NCI-H2196 (cell line): ENCODE measurements around the gene EYS.
"Not testable (repeated sequence)": the region's sequence is repeated elsewhere in the genome, so short reads cannot be mapped to it uniquely, and the experiment has no call there.

Source experiments
- DNase-seq: peaks from one replicate; lab custom pipeline; 2025; ENCODE audit not compliant: unreplicated experiment; lab: John Stamatoyannopoulos, UW

Gene EYS

GRCh38 chr6:63785006-63785405 lies 1922.0 kb downstream of the EYS start:
- DNase-seq, result no peak

- no peak for DNase-seq
Measured at GRCh38 chr6:63783096-63783495, 1923.9 kb downstream of the EYS start.

GRCh38 chr6:63774961-63775360 lies 1932.1 kb downstream of the EYS start:
- no peak for DNase-seq

GRCh38 chr6:63773200-63773599 lies 1933.8 kb downstream of the EYS start:
- DNase-seq, result no peak

GRCh38 chr6:63765828-63766227 lies 1941.2 kb downstream of the EYS start:
- no peak for DNase-seq

GRCh38 chr6:63764318-63764916 lies 1942.6 kb downstream of the EYS start:
- DNase-seq, result peak; percentile 69

- no peak for DNase-seq
Measured at GRCh38 chr6:63760199-63760598, 1946.8 kb downstream of the EYS start.

GRCh38 chr6:63759605-63760105 lies 1947.4 kb downstream of the EYS start:
- no peak for DNase-seq

- DNase-seq, result no peak
Measured at GRCh38 chr6:63757826-63758225, 1949.2 kb downstream of the EYS start.

- DNase-seq, result not testable (repeated sequence)
Measured at GRCh38 chr6:63757275-63757674, 1949.8 kb downstream of the EYS start.

GRCh38 chr6:63750400-63750799 lies 1956.6 kb downstream of the EYS start:
- DNase-seq, result no peak

- DNase-seq, result no peak
Measured at GRCh38 chr6:63745784-63746183, 1961.2 kb downstream of the EYS start.

- DNase-seq, result no peak
Measured at GRCh38 chr6:63744810-63745209, 1962.2 kb downstream of the EYS start.

- DNase-seq, result no peak
Measured at GRCh38 chr6:63743691-63744090, 1963.3 kb downstream of the EYS start.

GRCh38 chr6:63742060-63742459 lies 1965.0 kb downstream of the EYS start:
- no peak for DNase-seq

- DNase-seq, result no peak
Measured at GRCh38 chr6:63740709-63741108, 1966.3 kb downstream of the EYS start.

- no peak for DNase-seq
Measured at GRCh38 chr6:63739094-63739687, 1967.8 kb downstream of the EYS start.

GRCh38 chr6:63738190-63738589 lies 1968.8 kb downstream of the EYS start:
- not testable (repeated sequence) for DNase-seq

- DNase-seq, result no peak
Measured at GRCh38 chr6:63734923-63735322, 1972.1 kb downstream of the EYS start.

- no peak for DNase-seq
Measured at GRCh38 chr6:63732336-63732735, 1974.7 kb downstream of the EYS start.

GRCh38 chr6:63731930-63732329 lies 1975.1 kb downstream of the EYS start:
- DNase-seq, result no peak

- no peak for DNase-seq
Measured at GRCh38 chr6:63730311-63730710, 1976.7 kb downstream of the EYS start.

- DNase-seq, result no peak
Measured at GRCh38 chr6:63724721-63725120, 1982.3 kb downstream of the EYS start.
